GM12801 (cell line): ENCODE results near the gene PCBD2.

ENCODE experiments used
- TF ChIP-seq, protein P1 (sequence below): IDR thresholded peaks from one replicate; pipeline ENCODE4 v1.5.1; 2011; ENCODE audit warnings: control low read depth; ENCODE audit not compliant: insufficient read length; ENCODE audit errors: extremely low read depth

The PCBD2 gene

DNA sequence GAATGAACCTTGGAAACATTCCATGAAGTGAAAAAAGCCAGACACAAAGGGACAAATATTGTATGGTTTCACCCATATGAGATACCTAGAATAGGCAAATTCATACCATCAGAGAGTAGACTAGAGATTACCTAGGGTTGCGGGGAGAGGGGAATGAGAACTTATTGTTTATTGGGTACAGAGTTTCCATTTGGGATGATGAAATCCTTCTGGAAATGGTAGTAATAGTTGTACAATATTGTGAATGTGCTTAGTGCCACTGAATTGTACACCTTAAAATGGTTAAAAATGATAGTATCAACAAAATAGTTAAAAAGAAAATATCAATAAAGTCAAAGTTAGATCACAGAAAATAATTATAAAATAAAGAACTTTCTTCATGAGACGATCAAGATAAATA is 88.2 kb downstream of the PCBD2 start:
- TF ChIP-seq, protein P1, sequence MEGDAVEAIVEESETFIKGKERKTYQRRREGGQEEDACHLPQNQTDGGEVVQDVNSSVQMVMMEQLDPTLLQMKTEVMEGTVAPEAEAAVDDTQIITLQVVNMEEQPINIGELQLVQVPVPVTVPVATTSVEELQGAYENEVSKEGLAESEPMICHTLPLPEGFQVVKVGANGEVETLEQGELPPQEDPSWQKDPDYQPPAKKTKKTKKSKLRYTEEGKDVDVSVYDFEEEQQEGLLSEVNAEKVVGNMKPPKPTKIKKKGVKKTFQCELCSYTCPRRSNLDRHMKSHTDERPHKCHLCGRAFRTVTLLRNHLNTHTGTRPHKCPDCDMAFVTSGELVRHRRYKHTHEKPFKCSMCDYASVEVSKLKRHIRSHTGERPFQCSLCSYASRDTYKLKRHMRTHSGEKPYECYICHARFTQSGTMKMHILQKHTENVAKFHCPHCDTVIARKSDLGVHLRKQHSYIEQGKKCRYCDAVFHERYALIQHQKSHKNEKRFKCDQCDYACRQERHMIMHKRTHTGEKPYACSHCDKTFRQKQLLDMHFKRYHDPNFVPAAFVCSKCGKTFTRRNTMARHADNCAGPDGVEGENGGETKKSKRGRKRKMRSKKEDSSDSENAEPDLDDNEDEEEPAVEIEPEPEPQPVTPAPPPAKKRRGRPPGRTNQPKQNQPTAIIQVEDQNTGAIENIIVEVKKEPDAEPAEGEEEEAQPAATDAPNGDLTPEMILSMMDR, result no peak

DNA sequence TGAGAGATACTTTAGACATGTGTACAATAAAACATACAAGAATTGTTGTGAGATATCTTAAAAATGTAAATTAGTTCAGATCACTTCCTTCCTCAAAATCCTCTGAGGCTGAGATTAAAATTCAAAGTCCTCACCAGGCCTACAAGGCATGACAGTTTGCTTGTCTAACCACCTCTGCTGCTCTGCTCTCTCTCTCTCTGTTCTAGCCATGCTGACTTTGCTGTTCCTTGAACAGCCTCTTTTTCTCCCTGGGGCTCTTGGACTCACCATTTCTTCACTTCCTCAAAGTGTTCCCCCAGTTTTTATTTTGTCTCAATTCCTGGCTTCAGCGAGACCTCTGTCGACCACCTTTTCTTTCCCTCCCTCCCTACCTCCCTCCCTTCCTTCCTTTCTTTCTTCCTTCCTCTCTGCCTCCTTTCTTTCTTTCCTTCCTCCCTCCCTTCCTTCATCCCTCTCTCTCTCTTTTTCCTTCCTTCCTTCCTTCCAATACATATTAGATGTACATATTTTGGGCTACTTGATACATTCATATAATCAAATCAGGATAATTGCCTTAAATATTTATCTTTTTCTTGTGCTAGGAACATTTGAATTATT is 89.7 kb downstream of the PCBD2 start:
- TF ChIP-seq, protein P1, result no peak

GRCh38 chr5:134995850-134996402 is 91.0 kb downstream of the PCBD2 start:
- TF ChIP-seq, protein P1, result no peak

- TF ChIP-seq, protein P1, result no peak
These were observed 92.1 kb downstream of the PCBD2 start for GRCh38 chr5:134997015-134997414.

DNA sequence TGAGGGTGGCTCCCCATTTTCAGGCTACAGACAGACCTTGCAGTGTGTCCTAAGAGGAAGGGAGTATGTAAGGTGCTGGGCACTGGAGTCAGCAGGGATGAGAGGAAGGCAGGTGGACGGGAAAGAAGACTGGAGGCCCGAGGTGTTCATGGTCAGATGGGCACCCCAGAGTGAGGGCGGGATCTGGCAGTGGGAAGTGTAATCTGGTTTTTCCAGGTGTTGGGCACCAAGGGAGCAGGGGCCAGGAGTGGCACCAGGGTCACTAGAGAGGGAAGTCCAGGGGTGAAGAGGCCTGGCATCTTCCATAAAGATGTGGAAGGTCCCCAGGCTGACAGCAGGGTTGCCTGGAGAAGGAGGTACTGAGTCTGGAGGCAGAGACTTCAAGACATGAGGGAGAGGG is 99.4 kb downstream of the PCBD2 start:
- TF ChIP-seq, protein P1, result no peak

GRCh38 chr5:135005076-135005475 is 100.1 kb downstream of the PCBD2 start:
- TF ChIP-seq, protein P1, result no peak

DNA sequence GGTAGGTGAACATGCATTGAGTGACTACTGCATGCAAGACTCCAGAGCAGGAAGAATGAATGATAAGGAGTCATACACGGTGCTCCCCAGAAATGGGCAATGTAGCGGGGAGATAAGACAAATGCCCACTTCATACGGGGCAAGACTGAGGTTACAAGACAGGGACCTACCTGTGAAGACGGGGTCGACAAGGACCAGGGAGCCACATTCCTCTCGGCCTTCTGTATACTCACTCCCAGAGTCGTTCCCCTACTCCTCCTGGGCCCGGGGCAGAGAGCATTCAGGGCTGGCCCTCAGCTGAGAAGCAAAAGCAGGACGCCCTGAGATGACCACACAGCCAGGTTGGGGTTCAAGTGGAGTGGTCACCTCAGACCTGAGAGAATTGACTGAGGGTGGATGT is 102.4 kb downstream of the PCBD2 start:
- TF ChIP-seq, protein P1, result no peak
